Measurements from ENCODE around the gene CBR3.

Gene CBR3

DNA sequence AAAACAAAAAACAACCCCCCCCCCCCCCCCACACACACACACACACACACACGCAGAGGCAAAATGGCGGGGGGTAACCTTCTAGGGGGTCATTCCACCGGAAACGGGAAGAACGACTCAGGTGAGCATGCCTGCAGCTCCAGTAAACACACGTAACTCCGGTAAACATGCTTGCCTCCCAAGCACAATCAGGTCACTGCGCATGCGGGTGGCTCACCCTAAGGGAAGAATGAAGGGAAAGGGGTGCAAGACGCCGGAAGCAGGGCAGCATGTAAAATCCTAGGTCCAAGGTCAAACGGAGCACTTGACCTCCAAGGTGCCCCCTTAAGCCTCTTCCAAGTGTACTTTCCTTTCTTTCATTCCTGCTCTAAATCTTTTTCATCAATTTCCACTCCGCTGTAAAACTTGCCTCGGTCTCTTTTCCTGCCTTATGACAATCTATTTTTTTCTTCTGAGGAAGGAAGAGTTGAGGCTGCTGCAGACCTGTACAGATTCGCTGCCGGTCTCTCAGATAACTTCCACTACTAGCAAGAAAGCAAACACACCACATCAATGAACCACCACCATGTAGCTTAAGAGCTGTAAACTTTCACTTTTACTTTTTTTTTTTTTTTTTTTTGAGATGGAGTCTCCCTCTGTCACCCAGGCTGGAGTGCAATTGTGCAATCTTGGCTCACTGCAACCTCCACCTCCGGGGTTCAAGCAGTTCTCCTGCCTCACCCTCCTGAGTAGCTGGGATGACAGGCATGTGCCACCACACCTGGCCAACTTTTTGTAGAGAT, 21.0 kb upstream of the CBR3 start:
- Histone ChIP-seq H3K9ac (0 out of 22 replicates have a peak overlapping the region, but pooled peaks of 1 of the 11 experiments have one; percentile 7), H3K4me2 (peak overlapping the region; percentile 46 to 72 (median 57)), H3K36me3 (no peaks in the 10 kb centered on the region), H3K4me3 (no peak overlapping the region), H3K27ac (no peak overlapping the region; a peak in 1 of 22 replicates), H3K9me3 (replicated peaks in 1 of 11) (peaks cover 4 to 16% (median 9%) of the 10 kb centered on the region in 11 experiments; a peak in 12 of 22 replicates), H3K27me3 (no peaks in the 10 kb centered on the region), H3K4me1 (peaks cover 15 to 27% (median 21%) of the 10 kb centered on the region in 10 experiments), H4K20me1 (no peaks in the 10 kb centered on the region)
- peak in 3 of 11 experiments; percentile 31 to 72 (median 56); a peak in 4 of 22 replicates for TF ChIP-seq Cebpa-rat (IDR thresholded peaks at IDR 0.05)

DNA sequence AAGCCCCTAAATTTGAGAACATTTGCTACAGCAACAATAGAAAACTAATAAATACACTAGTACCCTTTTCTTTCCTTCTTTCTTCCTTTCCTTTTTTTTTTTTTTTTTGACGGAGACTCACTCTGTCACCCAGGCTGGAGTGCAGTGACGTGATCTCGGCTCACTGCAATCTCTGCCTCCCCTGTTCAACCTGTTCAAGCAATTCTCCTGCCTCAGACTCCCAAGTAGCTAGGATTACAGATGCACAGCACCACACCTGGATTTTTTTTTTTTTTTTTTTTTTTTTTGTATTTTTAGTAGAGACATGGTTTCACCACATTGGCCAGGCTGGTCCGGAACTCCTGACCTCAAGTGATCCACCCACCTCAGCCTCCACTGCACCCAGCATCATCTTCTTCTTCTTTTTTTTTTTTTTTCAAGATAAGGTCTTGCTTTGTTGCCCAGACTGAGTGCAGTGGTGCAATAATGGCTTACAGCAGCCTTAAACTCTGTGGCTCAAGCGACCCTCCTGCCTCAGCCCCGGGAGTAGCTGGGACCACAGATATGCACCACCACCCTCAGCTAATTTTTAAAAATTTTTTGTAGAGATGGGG, 19.6 kb upstream of the CBR3 start:
- no peaks in the 10 kb centered on the region for H4K20me1 ChIP-seq
- no peak overlapping the region for H3K27ac ChIP-seq
- 0 out of 22 replicates have a peak overlapping the region, but pooled peaks of 1 of the 11 experiments have one; percentile 25 for H3K4me2 ChIP-seq
- peaks cover 4 to 16% (median 8%) of the 10 kb centered on the region in 11 experiments; a peak in 12 of 22 replicates for H3K9me3 ChIP-seq (replicated peaks in 1 of 11)
- no peaks in the 10 kb centered on the region for H3K27me3 ChIP-seq
- H3K4me3 ChIP-seq = no peak overlapping the region
- H3K9ac ChIP-seq = no peak overlapping the region
- H3K36me3 ChIP-seq = no peaks in the 10 kb centered on the region
- peaks cover 19 to 31% (median 23%) of the 10 kb centered on the region in 10 experiments for H3K4me1 ChIP-seq
- TF ChIP-seq Cebpa-rat (IDR thresholded peaks at IDR 0.05) = 0 out of 22 replicates have a peak, but pooled peaks of 1 of the 11 experiments have one; percentile 21

DNA sequence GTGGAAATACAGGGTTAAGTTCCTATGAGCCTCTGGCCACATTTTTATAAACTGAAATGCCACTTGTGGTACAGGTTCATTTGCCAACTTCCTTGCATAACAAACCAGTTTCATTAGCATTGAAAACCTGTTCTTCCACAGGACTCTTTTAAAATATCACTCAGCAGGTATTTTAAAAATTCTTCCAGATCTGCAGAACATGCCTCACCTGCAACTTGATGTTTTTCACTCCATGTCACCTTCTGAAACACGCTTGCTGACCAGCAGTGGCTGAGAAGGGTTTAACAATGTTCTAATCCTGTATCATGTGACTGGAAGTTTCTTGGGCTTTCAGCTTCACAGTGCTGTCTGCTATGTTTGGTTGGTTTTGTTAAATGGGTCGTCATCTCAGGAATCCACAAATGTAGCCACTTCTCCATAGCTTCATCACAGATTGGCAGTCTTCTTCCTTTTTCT, 17.6 kb upstream of the CBR3 start:
- Histone ChIP-seq H3K4me1 (peaks cover 24 to 37% (median 28%) of the 10 kb centered on the region in 10 experiments), H3K9me3 (replicated peaks in 1 of 11) (peaks cover 4 to 16% (median 8%) of the 10 kb centered on the region in 11 experiments; a peak in 12 of 22 replicates), H3K27me3 (no peaks in the 10 kb centered on the region), H3K27ac (no peak overlapping the region), H3K4me2 (peak overlapping the region in 2 of 11 experiments; percentile 12 to 29; a peak in 1 of 22 replicates), H3K36me3 (no peaks in the 10 kb centered on the region), H4K20me1 (no peaks in the 10 kb centered on the region), H3K9ac (no peak overlapping the region), H3K4me3 (no peak overlapping the region)
- TF ChIP-seq Cebpa-rat (IDR thresholded peaks at IDR 0.05) = no peak

DNA sequence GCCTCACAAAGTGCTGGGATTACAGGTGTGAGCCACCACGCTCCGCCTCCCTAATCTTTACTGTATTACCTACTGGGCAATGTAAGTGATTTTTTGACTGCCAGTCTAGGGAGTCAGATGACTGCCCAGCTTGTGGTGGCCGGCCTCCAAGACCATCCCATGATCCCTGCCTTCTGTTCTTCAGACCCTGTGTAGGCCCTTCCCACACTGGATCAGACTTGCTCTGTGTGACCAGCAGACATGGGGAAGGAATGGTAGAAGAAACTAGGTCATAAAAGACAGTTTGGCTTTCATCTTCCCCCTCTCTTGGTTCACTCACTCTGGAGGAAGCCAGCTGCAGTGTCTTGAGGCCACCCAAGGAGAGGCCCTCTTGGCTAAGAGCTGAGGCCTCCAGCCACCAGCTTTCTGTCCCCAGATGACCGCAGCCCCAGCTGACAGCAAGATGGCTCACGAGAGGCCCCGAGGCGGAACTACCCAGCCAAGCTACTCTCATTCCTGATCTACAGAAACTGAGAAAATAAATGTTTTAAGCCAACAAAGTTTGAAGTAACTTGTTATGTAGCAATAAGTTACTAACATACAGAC, 14.5 kb upstream of the CBR3 start:
- Histone ChIP-seq H3K27ac (peak overlapping the region in 3 of 11 experiments; percentile 2 to 70 (median 34); a peak in 4 of 22 replicates), H4K20me1 (no peaks in the 10 kb centered on the region), H3K4me3 (no peak overlapping the region), H3K9ac (peak overlapping the region in 2 of 11 experiments; percentile 20 to 31; a peak in 2 of 22 replicates), H3K27me3 (no peaks in the 10 kb centered on the region), H3K9me3 (replicated peaks in 1 of 11) (peaks cover 4 to 16% (median 8%) of the 10 kb centered on the region in 11 experiments; a peak in 12 of 22 replicates), H3K4me2 (peak overlapping the region in 9 of 11 experiments; percentile 9 to 48 (median 37); a peak in 16 of 22 replicates), H3K4me1 (peaks cover 6 to 23% (median 10%) of the 10 kb centered on the region in 10 experiments; a peak in 16 of 20 replicates), H3K36me3 (no peaks in the 10 kb centered on the region)
- no peak for TF ChIP-seq Cebpa-rat (IDR thresholded peaks at IDR 0.05)

DNA sequence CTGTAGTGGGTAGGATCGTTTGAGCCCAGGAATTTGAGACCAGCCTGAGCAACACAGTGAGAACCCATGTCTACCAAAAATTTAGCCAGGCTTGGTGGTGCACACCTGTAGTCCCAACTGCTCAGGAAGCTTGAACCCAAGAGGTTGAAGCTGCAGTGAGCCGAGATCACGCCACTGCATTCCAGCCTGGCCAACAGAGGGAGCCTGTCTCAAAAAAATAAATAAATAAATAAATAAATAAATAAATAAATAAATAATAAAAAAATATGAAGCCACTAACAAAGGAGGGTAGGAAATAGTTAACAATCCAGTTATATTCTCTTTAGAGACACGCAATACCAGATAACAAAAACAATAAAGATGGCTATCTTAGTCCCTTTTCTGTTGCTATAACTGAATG, 11.9 kb upstream of the CBR3 start:
- Histone ChIP-seq H3K27me3 (no peaks in the 10 kb centered on the region), H4K20me1 (no peaks in the 10 kb centered on the region), H3K9ac (no peak overlapping the region), H3K4me1 (peaks cover 6 to 22% (median 10%) of the 10 kb centered on the region in 10 experiments; a peak in 15 of 20 replicates), H3K4me3 (no peak overlapping the region), H3K4me2 (no peak overlapping the region), H3K36me3 (no peaks in the 10 kb centered on the region), H3K27ac (no peak overlapping the region), H3K9me3 (replicated peaks in 1 of 11) (peaks cover 0 to 3% (median 0%) of the 10 kb centered on the region in 11 experiments; a peak in 4 of 22 replicates)
- TF ChIP-seq Cebpa-rat (IDR thresholded peaks at IDR 0.05) = no peak

DNA sequence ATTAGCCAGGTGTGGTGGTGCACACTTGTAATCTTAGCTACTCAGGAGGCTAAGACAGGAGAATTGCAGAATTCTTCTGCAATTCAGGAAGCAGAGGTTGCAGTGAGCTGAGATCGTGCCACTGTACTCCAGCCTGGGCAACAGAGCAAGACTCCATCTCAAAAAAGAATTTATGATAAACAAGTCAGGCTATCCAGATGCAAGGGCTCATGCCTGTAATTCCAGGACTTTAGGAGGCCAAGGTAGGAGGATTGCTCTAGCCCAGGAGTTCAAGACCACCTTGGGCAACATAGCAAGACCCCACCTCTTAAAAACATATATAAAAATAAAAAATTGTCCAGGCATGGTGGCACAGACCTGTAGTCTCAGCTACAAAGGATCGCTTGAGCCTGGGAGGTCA, 10.5 kb upstream of the CBR3 start:
- peaks cover 6 to 22% (median 10%) of the 10 kb centered on the region in 10 experiments; a peak in 15 of 20 replicates for H3K4me1 ChIP-seq
- no peaks in the 10 kb centered on the region for H3K36me3 ChIP-seq
- peaks cover 0 to 7% (median 5%) of the 10 kb centered on the region in 11 experiments; a peak in 18 of 22 replicates for H3K27me3 ChIP-seq
- no peak overlapping the region for H3K4me2 ChIP-seq
- H3K27ac ChIP-seq = no peak overlapping the region
- TF ChIP-seq Cebpa-rat (IDR thresholded peaks at IDR 0.05) = no peak
- H3K9ac ChIP-seq = no peak overlapping the region
- H3K4me3 ChIP-seq = no peak overlapping the region
- H3K9me3 ChIP-seq (replicated peaks in 1 of 11) = no peaks in the 10 kb centered on the region
- H4K20me1 ChIP-seq = no peaks in the 10 kb centered on the region

DNA sequence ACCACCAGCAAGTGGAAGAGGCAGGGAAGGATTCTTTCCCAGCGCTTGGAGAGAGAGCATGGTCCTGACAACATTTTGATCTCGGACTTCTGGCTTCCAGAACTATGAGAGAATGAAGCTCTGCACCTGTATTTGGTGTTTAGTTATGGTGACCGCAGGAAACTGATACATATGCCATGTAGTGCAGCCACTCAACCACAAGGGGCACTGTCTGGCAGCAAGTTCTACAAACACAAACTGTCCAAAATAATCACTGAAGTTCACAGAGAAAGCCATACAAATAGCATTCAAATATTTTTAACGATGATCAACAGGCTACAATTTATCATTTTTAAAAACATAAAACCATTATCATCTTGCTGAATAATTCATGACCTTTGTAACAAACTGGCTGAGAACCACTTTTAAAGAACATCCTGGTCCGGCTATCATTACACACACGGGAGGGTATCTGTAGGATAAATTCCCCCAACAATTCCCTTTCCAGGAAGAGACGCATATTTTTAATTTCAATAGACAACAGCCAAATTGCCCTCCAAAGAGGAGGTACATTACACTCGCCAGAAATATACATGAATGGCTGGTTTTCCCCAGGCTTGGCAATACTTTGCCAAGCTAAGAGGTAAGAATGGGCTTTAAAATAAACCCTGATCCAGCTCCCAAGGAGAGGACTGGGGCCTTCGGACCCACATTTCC, 9.2 kb upstream of the CBR3 start:
- Histone ChIP-seq H3K36me3 (no peaks in the 10 kb centered on the region), H3K4me3 (no peak overlapping the region), H3K4me1 (peaks cover 5 to 14% (median 7%) of the 10 kb centered on the region in 10 experiments; a peak in 17 of 20 replicates), H3K27ac (no peak overlapping the region), H3K9me3 (replicated peaks in 1 of 11) (no peaks in the 10 kb centered on the region), H3K27me3 (peaks cover 4 to 17% (median 16%) of the 10 kb centered on the region in 11 experiments), H4K20me1 (no peaks in the 10 kb centered on the region), H3K9ac (no peak overlapping the region), H3K4me2 (peak overlapping the region in 2 of 11 experiments; percentile 27 to 48; a peak in 3 of 22 replicates)
- no peak for TF ChIP-seq Cebpa-rat (IDR thresholded peaks at IDR 0.05)

DNA sequence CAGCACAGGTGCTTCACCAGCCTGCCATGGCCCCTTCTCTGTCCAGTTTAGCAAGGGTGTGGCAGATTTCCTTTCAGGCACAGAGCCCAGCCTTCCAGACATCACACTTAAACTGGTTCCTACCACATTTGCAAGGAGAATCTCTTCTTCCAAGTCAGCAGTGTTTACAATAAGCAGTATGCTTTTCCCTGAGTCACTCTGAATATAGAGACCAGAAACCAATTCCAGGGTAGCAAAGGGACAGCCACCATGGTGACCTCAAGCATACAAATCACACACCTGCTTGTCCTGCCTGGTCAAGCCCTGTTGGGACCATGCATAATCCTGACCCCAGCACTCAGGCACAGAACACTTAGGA, 8.7 kb upstream of the CBR3 start:
- Histone ChIP-seq H4K20me1 (no peaks in the 10 kb centered on the region), H3K9ac (no peak overlapping the region), H3K4me3 (no peak overlapping the region), H3K9me3 (replicated peaks in 1 of 11) (no peaks in the 10 kb centered on the region), H3K4me2 (peak overlapping the region in 2 of 11 experiments; percentile 27 to 48; a peak in 3 of 22 replicates), H3K27me3 (peaks cover 8 to 23% (median 21%) of the 10 kb centered on the region in 11 experiments), H3K4me1 (peaks cover 6 to 14% (median 8%) of the 10 kb centered on the region in 10 experiments; a peak in 17 of 20 replicates), H3K36me3 (no peaks in the 10 kb centered on the region), H3K27ac (no peak overlapping the region)
- TF ChIP-seq Cebpa-rat (IDR thresholded peaks at IDR 0.05) = no peak

Measured in BLaER1 treated with 17β-estradiol and CSF1 and Interleukin-3, amounts not matched to agents 10 nM and 100 nM (cell line).